ENCODE measurements around the gene USH2A. TPM values are rescaled to one million over a fixed set of nuclear protein-coding genes. Genes with fewer than 3 reads are reported as not detected.

The USH2A gene
- total RNA-seq, 1 donor from 2014 or later, result not detected

DNA sequence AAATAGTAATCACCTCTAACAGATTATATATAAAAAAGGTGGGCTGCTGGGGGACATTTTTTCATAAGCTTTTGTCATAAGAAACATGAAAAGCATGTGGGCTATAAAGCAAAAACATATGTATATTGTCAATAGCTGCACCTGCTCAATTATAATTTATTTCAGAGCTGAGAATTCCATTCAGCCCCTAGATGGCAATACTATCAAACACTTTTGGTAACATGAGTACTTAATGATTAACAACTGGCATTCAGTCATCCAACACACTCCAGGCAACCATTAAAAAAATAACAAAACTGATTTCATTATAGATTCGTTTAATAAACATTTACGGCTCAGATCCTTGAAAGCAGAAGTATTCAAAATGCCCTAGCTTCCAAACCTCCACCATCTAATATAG, 741.0 kb downstream of the USH2A start:
- no peak overlapping the region for H3K4me3 ChIP-seq (ENCODE audit: low read depth, low read length)
- no peak for DNase-seq (ENCODE audit: low read depth)
- H3K27me3 ChIP-seq (ENCODE audit: control insufficient read depth, insufficient read depth, low read length), result no peaks in the 10 kb centered on the region
- H3K36me3 ChIP-seq (ENCODE audit: control insufficient read depth, insufficient read depth, low read length), result no peaks in the 10 kb centered on the region
- TF ChIP-seq, protein P1, sequence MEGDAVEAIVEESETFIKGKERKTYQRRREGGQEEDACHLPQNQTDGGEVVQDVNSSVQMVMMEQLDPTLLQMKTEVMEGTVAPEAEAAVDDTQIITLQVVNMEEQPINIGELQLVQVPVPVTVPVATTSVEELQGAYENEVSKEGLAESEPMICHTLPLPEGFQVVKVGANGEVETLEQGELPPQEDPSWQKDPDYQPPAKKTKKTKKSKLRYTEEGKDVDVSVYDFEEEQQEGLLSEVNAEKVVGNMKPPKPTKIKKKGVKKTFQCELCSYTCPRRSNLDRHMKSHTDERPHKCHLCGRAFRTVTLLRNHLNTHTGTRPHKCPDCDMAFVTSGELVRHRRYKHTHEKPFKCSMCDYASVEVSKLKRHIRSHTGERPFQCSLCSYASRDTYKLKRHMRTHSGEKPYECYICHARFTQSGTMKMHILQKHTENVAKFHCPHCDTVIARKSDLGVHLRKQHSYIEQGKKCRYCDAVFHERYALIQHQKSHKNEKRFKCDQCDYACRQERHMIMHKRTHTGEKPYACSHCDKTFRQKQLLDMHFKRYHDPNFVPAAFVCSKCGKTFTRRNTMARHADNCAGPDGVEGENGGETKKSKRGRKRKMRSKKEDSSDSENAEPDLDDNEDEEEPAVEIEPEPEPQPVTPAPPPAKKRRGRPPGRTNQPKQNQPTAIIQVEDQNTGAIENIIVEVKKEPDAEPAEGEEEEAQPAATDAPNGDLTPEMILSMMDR (IDR thresholded peaks at IDR 0.05; ENCODE audit: insufficient read depth, low read length, poor library complexity, severe bottlenecking), result peak; percentile 23

DNA sequence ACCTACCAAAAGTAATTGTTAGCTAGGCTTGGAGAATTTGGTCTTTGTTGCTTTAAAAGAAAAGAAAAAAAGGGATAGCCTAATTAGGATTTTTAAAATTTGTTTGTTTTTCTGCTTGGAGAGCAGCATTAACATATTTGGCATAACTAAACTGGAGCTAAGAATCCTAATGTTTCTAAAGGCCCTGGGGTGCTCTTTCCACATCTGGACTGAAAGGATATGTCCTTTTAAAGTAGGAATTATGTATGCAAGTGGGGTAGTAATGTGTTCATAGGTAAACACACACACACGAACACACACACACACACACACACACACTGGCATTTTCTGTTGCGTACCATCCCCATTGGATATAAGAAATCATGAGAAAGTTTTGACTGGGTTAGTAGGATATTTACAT, 742.2 kb downstream of the USH2A start:
- Histone ChIP-seq H3K36me3 (ENCODE audit: control insufficient read depth, insufficient read depth, low read length) (no peaks in the 10 kb centered on the region), H3K27me3 (ENCODE audit: control insufficient read depth, insufficient read depth, low read length) (no peaks in the 10 kb centered on the region), H3K4me3 (ENCODE audit: low read depth, low read length) (no peak overlapping the region)
- no peak for DNase-seq (ENCODE audit: low read depth)
- TF ChIP-seq, protein P1 (IDR thresholded peaks at IDR 0.05; ENCODE audit: insufficient read depth, low read length, poor library complexity, severe bottlenecking), result no peak

DNA sequence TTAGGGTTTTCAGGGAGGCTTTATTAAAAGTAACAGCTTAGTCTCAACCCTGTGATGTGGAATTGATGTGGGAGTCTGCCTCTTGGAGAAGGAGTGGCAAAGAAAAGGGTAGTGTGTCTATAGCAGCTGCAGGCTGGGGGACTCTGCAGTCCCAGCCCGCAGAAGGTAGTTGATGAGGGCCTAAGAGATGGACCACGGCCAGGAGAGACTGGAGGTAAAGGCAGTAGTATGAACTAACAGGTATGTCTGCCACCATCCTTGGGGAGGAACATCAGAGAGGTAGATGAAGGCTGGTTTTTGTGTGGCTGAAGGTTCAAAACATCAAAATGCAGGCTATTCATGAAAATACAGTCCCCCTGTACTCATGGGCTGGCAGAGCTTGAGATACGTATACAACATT, 744.0 kb downstream of the USH2A start:
- H3K36me3 ChIP-seq (ENCODE audit: control insufficient read depth, insufficient read depth, low read length), result no peaks in the 10 kb centered on the region
- no peak overlapping the region for H3K4me3 ChIP-seq (ENCODE audit: low read depth, low read length)
- DNase-seq (ENCODE audit: low read depth), result no peak
- TF ChIP-seq, protein P1 (IDR thresholded peaks at IDR 0.05; ENCODE audit: insufficient read depth, low read length, poor library complexity, severe bottlenecking), result no peak
- no peaks in the 10 kb centered on the region for H3K27me3 ChIP-seq (ENCODE audit: control insufficient read depth, insufficient read depth, low read length)

DNA sequence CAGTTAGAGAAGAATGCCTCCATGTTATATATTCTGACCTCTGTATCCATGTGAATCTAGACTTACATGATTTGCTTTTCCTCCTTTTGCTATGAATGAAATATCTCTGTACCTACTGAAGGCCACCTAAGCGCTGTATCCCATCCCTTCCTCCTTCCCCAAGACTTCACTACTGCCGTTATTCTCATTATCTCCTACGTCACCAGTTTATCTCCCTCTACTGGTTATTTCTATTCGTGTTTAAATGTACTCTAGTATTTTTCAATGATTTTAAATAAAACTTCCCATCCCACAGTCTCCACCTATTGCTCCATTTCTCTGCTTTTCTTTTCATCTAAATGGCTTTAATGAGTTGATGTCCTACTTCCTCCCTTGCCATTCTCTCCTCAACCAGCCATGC, 746.1 kb downstream of the USH2A start:
- TF ChIP-seq, protein P1 (IDR thresholded peaks at IDR 0.05; ENCODE audit: insufficient read depth, low read length, poor library complexity, severe bottlenecking), result no peak

DNA sequence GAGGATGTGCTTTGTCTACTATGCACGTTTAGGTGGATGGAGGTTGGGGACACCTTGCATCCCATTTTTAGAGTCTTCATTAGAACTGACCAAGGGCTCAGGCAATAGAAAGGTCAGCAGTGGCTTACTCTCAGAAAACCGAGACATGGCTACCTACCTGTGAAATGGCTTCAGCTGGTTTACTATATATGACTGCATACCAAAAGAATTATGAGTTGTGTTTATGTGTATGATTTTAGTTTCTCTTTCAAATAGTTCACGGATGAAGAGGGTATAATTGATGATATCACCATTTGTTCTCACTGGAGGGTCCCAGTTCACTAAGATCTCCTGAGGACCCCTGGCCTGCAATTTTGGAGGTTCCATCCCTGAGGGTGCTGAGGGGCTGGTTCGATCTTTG, 749.3 kb downstream of the USH2A start:
- no peak overlapping the region for H3K4me3 ChIP-seq (ENCODE audit: low read depth, low read length)
- H3K36me3 ChIP-seq (ENCODE audit: control insufficient read depth, insufficient read depth, low read length), result no peaks in the 10 kb centered on the region
- DNase-seq (ENCODE audit: low read depth), result no peak
- TF ChIP-seq, protein P1 (IDR thresholded peaks at IDR 0.05; ENCODE audit: insufficient read depth, low read length, poor library complexity, severe bottlenecking), result no peak
- no peaks in the 10 kb centered on the region for H3K27me3 ChIP-seq (ENCODE audit: control insufficient read depth, insufficient read depth, low read length)

More for the DNA sequence above, 746.1 kb downstream of the USH2A start:
- H3K4me3 ChIP-seq (ENCODE audit: low read depth, low read length), result no peak overlapping the region
- H3K36me3 ChIP-seq (ENCODE audit: control insufficient read depth, insufficient read depth, low read length), result no peaks in the 10 kb centered on the region
- no peaks in the 10 kb centered on the region for H3K27me3 ChIP-seq (ENCODE audit: control insufficient read depth, insufficient read depth, low read length)
- DNase-seq (ENCODE audit: low read depth), result no peak

DNA sequence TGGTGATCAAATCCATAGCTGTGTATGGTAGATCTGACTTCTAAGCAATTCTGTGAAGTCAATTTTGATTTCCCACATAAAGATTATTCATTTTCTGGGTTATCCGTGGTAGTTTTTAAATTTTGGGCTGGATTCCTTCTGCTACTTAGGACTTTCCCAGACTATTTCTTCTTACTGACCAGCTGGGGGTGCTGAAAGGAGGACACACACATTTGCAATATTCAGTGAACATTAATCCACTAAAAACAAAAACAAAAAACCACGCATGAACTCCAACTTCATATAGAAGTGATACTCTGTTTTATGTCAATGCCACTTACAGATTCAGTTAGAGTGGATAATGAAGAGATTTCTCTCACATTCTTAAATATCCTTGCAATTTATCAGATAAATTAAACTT, 750.8 kb downstream of the USH2A start:
- DNase-seq (ENCODE audit: low read depth), result no peak
- TF ChIP-seq, protein P1 (IDR thresholded peaks at IDR 0.05; ENCODE audit: insufficient read depth, low read length, poor library complexity, severe bottlenecking), result no peak
- H3K4me3 ChIP-seq (ENCODE audit: low read depth, low read length), result no peak overlapping the region
- no peaks in the 10 kb centered on the region for H3K27me3 ChIP-seq (ENCODE audit: control insufficient read depth, insufficient read depth, low read length)
- H3K36me3 ChIP-seq (ENCODE audit: control insufficient read depth, insufficient read depth, low read length), result no peaks in the 10 kb centered on the region
